ENCODE results near the gene DDX20.

DDX20 gene

DNA sequence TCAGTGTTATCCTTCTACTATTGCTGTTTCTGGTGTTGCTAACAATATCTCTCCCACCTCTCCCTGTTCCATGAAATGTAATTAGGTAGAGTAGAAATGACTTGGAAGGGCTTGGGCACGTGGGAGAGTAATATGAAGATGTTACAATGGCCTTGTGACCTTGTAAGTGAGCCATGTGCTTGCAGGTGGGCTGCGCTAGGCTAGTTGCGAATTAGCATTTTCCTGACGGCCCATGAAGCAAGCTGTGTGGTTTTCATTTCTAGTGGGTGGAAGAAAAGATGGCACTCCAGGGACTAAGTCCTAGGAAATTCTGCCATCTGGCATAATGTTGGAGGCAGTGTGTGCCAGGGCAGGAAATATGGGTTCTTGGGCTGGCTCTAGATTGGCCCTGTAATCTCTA lies 7.8 kb upstream of the DDX20 start:
- DNase-seq (ENCODE audit: low spot score): no peak

DNA sequence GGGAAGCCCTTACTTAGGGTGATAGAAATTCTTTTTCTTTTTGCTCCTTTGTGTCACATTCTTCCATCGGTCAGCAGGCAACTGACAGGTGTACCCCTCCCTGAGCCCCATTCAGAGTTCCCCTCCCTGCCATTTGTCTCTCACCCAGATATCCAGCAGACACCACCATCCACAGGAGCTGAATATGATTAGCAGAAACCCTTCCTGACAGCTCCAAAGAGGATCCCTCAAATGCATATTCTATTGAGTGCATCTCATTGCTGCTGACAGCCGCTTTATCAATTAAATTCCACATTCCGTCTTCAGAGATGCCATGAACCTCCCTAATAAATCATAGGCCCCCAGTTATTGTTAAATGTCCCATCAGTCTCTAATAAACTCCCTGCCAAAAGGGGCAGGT lies 6.1 kb upstream of the DDX20 start:
- DNase-seq (ENCODE audit: low spot score): no peak

DNA sequence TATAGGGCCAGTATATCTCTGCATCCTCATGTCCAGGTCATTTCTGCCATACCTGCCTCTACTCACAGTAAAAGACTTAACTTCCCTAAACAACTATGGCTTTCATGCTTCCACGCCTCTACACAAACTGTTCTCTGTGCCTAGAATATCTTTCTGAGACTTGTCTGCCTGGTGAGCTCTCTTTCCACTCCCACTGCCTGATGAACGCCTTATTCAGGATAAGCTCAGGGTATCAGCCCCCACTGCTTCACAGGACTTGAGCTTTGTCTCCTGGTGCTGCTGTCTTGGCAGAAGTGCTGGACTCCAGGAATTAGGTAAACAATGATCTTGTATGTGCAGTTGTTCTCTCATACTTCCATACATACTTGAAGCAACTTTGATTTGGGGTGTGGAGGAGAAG lies 4.8 kb upstream of the DDX20 start:
- DNase-seq (ENCODE audit: low spot score): no peak

DNA sequence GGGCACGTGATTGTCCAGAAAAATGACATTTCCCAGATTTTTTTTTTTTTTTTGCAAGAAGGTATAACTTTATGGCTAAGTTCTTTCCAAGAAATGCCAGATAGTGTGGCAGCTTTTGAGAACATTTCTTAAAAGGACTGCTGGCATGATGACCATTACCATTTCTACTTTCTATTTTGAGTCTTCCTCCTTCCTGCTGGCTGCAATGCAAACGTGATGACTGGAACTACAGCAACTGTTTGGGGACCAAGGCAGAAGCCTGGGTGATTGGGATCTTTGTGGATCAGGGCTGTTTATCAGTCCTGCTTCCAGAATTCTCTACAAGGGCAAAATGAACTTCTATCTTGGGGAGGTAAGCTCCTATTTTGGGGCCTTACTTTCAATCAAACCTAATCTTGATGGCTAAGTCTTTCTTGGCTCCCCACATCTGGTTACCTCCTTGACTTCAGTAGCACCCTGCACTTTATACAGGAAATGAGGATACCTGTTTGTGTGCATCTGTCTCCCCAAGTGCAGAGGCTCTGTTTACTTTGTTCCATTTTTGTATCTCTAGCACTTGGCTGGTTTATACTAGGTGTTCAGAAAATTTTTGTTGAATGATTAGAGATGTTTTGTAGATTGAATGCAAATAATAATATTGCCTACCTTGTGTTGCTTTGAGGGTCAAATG lies 3.7 kb upstream of the DDX20 start:
- no peak for DNase-seq (ENCODE audit: low spot score)

DNA sequence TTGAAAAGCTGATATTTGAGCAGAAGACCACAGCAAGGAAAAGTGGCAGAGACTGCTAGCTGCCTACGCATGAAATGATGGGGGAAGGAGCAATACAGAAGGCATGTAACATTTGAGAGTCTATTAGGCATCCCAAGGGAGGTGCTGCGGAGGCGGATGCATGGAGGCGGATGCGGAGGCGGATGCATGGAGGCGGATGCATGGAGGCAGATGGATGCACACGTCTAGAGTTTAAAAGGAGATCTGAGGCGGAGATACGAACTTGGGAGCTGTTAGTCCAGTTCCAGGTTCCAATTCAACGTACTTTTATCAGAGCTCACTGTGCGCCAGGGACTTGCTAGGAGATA lies 744 bp upstream of the DDX20 start:
- DNase-seq (ENCODE audit: low spot score): peak; percentile 25

DNA sequence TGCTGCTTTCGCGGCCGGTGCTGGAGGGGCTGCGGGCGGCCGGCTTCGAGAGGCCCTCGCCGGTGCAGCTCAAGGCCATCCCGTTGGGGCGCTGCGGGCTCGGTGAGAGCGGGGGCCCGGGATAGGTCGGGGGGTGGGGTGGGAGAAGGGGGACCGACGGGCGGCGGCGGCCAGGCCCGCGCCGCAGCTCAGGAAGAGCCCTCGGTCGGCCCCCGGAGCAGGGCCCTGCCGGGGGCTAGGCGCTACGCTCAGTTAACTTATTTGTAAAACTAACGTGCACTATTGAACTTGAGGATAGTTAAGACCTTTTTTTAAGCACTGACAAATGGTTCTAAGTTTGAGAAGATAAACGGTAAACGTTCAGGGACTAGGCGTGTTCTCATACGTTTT lies 418 bp downstream of the DDX20 start:
- DNase-seq (ENCODE audit: low spot score): no peak

DNA sequence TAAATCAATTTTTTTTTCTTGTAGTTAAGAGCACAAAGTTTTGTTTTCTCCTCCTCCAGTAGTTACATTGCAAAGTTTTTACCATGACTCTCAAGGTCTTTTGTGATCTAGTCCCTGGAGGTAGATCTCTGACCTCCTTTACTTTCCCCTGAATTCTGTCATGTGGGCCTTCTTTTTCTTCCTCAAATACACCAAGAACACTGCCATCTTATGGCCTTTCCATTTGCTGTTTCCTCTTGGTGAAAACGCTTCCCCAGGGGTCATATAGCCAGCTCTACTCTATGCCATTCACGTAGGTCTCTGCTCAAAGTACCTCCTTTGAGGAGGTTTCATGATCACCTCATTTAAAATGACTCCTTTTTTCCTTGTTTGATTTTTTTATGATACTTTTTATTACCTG lies 2.7 kb downstream of the DDX20 start:
- no peak for DNase-seq (ENCODE audit: low spot score)

DNA sequence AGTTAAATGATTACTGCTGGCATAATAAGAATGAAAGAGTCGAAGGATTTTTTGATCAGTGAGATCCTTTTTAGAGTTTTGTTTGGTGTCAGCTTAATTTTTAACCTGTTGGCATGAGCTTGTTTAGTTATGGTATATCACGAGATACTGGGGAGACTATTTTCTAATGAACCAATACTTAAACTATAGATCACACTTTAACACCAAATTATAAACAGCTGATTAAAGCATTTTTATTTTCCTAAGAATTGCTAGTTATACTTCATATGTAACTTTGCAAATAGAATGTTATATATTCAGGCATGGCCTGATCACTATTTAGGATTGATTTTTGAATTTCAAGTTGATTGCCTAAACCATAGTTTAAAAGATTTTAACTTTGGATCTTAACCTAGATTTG lies 6.0 kb downstream of the DDX20 start:
- no peak for DNase-seq (ENCODE audit: low spot score)

DNA sequence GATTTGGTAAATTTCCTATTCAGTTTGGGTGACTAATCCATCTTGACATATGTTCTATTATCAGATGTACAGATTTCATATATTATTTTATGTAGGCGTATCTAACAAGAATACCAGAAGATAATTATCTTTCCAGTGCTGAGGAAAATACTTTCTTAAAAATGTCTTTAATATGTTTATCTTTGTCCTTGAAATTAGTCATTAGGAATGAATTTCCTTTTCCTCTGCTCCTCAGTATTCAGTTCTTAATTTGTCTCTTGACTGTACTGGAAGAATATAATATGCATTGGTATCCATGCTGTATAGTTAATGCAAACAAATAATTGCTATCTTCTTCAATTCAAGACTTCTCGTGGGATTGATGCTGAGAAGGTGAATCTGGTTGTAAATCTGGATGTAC lies 6.6 kb downstream of the DDX20 start:
- DNase-seq (ENCODE audit: low spot score): no peak

DNA sequence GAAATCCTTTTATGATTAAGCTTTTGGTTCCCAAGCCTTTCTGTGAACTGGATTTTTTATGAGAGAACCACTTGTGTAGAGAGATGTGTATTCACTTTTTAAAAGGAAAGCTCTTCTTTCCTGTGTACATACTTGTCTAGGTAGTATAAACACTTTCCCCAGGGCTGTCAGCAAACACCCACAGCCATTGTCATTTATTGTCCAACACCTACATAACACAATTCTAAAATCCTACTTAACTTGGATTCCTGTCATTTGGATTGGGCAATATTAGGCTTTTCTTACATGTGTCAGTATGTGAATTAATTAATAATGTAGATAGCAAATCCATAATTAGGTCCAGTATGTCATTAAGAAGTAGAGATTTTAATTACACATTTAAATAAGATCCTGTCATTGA lies 12.3 kb downstream of the DDX20 start:
- no peak for DNase-seq (ENCODE audit: low spot score)

DNA sequence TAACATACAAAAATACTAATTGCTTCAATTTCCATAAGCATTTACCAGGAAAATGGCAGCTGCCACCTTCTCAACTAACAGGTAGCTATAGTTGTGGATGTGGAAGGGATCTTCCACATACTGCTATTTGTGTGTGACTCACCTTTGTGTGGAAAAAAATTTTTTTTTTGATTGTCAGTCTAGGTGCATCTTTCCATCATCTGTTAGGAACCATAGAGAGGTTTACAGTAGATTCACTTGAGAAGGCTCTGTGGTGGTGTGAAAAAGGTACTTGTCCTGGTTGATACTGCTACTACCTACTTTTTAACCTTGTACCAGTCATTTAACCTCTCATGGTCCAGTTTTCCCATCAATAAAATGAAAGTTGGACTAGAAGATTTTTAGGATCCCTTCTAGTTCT lies 12.9 kb downstream of the DDX20 start:
- no peak for DNase-seq (ENCODE audit: low spot score)

DNA sequence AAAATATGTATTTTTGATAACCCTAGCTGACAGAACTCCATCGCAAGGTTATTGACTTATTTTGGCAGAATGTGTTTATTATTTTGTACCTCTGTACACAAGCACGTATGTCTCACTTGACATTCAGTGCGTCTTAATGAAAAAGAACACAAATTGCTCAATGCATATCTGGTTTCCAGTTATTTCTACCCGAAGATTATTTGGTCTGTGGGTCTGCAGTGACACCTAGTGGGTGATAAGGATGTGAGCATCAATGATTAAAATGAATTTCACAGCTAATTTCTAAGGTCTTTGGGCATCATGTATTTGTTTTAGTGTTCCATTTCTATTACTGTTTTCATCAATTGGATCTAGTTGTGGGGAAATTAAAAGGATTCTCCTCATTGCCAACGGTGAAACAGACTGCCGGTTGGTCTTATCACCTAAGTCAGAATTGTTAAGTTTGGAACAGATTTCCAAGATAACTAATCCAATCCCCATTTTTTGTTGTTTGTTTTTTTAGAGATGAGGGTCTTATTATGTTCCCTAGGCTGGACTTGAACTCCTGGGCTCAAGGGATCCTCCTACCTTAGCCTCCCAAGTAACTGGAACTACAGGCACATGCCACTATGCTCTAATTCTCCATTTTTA lies 13.9 kb downstream of the DDX20 start:
- peak; percentile 51 for DNase-seq (ENCODE audit: low spot score)

DNA sequence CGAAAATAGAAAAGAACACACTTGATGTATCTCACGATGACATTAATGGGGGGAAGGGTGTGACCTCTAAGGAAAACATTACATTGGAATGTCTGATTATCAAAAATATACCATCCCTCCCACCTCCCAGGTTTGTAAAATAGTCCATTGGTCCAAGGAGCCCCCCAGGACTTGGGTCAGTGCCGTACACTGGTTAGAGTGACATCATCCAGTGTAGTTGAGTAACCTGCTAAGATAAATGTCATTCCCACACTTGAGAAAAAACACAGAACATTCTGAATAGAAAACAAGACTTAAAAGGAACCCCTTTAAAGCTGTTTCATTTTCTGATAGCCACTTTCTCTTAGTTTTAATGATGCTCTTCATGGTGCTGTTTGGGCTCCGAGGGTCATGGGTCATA lies 15.2 kb downstream of the DDX20 start:
- DNase-seq (ENCODE audit: low spot score): no peak

DNA sequence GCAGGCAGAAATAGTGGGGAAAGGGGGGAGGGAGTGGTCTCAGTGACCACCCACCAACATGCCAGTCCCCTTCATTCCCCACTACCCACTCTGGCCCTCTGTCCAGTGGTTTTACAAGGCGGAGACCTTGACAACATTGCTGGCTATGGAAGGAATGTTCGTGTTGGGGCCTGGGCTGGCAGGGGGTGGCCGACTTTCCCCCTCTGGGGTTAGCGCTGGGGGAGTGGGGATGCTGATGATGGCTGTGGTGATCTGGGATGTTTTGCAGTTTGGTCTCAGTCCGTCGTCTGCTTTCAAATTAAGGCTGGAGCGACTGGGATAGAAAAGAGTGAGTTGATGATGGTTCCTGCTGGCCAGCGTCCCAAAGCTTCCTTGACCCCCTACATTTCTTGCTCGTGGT lies 20.3 kb downstream of the DDX20 start:
- DNase-seq (ENCODE audit: low spot score): no peak

DNA sequence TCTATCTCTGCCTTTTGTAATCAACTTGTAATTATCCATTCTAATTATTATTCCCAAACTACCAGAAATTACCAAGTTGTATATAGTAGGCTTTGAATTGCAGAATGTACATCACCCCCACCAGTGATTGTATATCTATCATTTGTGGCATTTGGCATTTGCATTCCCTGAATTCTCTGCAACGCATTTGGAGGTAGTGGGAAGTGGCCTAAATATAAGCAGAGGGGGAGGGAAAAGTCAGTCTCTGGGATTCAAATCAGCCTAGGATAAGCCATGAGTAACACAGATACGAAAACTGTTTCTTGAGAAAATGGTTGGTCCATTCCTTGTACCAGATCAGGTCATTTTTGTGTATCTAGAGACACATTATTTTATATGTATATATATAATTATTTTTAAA lies 20.7 kb downstream of the DDX20 start:
- DNase-seq (ENCODE audit: low spot score): no peak

DNA sequence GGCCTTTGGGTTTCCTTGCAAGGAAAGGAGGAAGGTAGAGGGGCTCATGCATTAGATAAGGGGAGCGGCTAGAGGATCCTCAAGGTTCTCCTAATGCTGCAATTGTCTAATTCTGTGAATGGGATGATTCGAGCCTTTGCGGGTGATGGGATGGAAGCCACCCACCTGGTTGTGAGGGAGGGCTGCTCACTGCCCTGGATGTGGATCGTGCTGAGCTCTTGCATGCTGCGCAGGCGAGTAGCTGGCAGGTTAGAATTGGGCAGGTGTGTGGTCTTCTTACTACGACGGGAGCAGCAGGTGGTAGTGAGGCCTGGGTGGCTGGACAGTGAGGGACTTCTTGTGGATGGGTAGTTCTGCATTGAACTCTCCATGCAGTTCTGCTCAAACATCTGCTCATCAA lies 21.2 kb downstream of the DDX20 start:
- DNase-seq (ENCODE audit: low spot score): no peak

DNA sequence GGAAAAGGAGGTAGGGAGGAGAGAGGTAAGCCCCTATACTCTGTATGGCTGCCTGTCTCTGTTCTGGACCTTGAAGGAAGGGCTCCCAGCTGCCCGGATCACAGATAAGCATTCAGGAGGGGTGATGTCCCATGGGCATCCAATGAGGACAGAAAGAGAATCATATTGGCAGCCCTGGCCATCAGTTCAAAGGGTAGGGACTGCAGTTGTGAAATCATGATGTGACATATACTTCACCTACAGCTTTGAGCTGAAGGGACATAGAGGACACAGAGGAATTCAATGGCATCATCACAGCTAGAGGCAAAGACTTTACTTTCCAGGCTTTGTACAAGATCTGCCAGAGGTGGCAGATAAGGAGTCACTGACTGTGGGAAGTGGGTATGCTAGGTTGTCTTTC lies 21.6 kb downstream of the DDX20 start:
- no peak for DNase-seq (ENCODE audit: low spot score)

DNA sequence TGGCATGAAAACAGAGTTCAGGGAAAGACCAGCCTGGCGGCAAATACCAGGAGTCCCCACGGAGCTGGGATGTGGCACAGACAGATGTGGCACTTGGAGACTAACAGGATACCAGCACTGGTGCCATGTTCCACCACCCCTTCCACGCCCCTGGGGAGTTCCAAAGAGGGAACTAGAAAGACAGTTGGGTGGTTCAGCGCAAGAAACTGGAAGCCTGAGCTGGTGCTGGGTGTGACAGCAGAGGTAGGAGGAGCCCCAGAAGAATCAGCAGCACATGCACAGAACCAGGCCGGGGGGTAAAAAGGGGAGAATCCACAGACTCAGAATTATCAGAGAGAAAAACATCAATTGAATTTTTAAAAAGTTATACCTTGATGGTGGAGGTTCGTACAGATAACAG lies 22.4 kb downstream of the DDX20 start:
- DNase-seq (ENCODE audit: low spot score): no peak

DNA sequence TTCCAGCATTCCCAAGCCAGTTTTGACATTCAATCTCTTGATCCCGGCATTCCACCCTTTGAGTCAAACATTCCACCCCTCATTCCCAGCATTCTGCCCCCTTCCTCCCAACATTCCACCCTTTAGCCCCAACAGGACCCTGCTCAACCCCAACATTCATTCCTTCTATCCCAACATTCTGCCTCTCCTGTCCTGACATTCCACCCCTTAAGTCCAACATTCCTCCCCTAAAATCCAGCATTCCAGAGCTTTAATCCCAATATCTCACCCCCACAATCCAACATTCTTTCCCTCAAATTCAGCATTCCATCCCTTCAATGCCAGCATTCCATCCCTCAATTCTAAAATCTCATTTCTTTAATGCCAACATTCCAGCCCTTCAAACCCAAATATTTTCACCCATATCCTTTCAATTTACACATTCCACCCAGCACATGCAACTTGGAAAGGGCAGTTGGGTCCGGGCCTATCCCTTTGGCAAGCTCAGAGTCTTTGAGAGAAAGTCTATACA lies 22.9 kb downstream of the DDX20 start:
- no peak for DNase-seq (ENCODE audit: low spot score)

DNA sequence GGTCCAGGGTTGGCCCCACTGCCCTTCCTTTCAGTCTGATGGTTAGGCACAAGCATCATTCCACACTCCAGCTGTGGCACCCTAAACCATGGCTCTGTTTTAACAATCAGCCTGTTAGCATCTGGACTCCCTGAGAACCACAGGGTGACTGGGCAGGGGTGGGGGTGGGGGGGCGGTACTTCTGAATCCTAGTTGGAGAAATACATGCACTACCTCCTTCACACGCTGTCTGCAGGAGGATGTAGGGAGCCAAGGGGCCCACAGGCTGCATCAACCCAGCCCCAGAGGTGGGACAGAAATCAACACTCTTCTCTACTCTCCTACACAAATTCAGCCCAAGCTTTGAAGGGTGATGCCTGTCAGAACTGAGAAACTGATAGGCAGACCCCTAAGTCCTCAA lies 23.8 kb downstream of the DDX20 start:
- DNase-seq (ENCODE audit: low spot score): no peak

DNA sequence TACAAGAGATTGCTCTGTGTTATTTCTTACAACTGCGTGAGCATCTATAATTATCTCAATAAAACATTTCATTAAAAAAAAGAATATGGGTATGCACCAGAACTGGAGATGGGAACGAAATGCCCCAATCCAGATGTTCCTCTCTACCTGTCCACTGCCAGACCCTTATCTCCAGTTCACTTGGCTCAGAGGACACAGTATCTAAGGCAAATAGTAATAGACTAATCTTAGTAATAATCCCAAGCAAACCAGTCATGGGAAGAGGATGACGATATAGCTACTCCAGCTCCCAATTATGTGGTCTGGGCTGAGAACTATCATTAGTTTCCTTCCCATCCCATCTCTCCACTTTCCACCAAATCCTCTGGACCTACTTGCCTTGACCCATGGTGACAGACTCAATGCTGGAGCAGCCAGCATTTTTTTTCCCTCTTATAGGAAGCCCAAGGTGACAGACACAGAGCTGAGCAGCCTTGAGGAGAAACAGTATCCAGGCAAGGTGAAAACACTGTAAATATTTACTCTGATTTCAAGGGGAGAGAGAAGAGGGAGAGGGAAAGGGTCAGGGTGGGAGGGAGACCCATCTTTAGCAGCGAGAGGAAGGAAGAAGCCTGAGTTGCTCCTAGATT lies 28.7 kb downstream of the DDX20 start:
- DNase-seq (ENCODE audit: low spot score): no peak

DNA sequence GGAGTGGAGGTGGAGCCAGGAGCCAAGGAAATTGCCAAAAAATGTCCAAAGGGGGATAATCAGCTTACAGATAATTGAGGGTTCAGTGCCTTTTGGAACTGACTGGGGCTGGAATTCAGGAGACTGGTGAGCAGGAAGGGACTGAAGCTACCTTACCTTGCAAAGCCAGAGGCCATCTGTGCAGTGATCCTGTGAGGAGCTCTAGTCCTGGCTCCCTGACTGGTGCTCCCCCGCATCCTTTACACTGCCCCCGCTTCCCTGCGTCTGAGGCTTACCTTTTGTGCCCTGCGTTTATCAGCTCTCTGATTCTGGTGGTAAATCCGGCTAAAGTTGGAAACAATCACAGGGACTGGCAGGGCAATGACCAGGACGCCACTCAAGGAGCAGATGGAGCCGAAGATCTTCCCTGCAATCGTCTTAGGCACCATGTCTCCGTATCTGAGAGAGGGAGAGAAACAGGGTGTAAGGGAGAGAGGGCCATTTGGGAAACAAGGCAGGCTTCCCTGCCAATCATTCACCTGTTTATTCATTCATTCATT lies 31.0 kb downstream of the DDX20 start:
- DNase-seq (ENCODE audit: low spot score): no peak

DNA sequence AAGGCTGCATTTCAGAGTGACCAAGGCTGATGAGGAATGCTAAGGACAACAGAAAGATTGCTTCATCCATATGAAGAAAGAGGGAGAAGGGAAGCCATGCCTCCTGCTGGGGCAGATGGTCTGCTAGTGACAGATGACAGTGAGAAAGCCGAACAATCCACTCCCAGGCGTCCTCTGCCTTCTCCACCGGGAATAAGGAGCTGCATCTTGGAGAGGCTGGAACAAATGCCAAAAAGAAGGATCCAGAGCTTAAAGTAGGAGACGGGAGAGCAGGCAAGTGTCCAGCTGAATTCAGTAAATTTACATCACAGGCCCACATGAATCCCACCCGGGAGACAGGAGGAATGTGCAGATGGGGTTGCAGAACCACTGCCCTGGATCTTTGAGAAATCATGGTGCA lies 33.4 kb downstream of the DDX20 start:
- no peak for DNase-seq (ENCODE audit: low spot score)
